Myocyte (in vitro differentiated cells): ENCODE data around the gene COL9A3. TPM values are rescaled to one million over a fixed set of nuclear protein-coding genes. Genes with fewer than 3 reads are reported as not detected.
A peak's percentile ranks its signal among the peaks of the same experiment; 100 is the strongest.
"Not testable (repeated sequence)": the region's sequence is repeated elsewhere in the genome, so short reads cannot be mapped to it uniquely, and the experiment has no call there.

Experiments used
- DNase-seq: peaks from one replicate; pipeline ENCODE4 v3.0.0-alpha.2; 2012; ENCODE audit warnings: low read depth
- total RNA-seq: library from RNA; depleted of rRNA; stranded (reverse); fragments of >200 nt; gene quantifications from 2 replicates; pipeline ENCODE4 v1.2.3, GENCODE V29; 2014

Gene COL9A3
- total RNA-seq, 1 donor from 2014 or later = not detected

GRCh38 chr20:62852841-62853240 lies 36.0 kb downstream of the COL9A3 start:
- no peak for DNase-seq

GRCh38 chr20:62853304-62853703 lies 36.5 kb downstream of the COL9A3 start:
- not testable (repeated sequence) for DNase-seq

- no peak for DNase-seq
These were observed 37.3 kb downstream of the COL9A3 start for GRCh38 chr20:62854121-62854520.

GRCh38 chr20:62855120-62855519 lies 38.3 kb downstream of the COL9A3 start:
- no peak for DNase-seq

GRCh38 chr20:62856931-62857619 lies 40.2 kb downstream of the COL9A3 start:
- DNase-seq = no peak

GRCh38 chr20:62858058-62858830 lies 41.4 kb downstream of the COL9A3 start:
- no peak for DNase-seq

GRCh38 chr20:62859721-62860120 lies 42.9 kb downstream of the COL9A3 start:
- DNase-seq = no peak

- DNase-seq = no peak
These were observed 43.6 kb downstream of the COL9A3 start for GRCh38 chr20:62860391-62860923.

GRCh38 chr20:62860924-62861691 lies 44.3 kb downstream of the COL9A3 start:
- peak; percentile 28 for DNase-seq

- peak; percentile 76 for DNase-seq
These were observed 45.0 kb downstream of the COL9A3 start, which contains the start of gene TCFL5 for GRCh38 chr20:62861726-62862336. Gene TCFL5, minus strand, starts transcription at chr20:62861822. Its CDS starts 152 bp downstream, at chr20:62861670.

GRCh38 chr20:62864207-62864606 lies 47.4 kb downstream of the COL9A3 start:
- no peak for DNase-seq

GRCh38 chr20:62872184-62872847 lies 55.5 kb downstream of the COL9A3 start:
- no peak for DNase-seq

- no peak for DNase-seq
These were observed 56.0 kb downstream of the COL9A3 start for GRCh38 chr20:62872862-62873261.

- DNase-seq = no peak
These were observed 56.4 kb downstream of the COL9A3 start for GRCh38 chr20:62873280-62873679.

- peak; percentile 69 for DNase-seq
These were observed 56.8 kb downstream of the COL9A3 start for GRCh38 chr20:62873681-62874031.

GRCh38 chr20:62874964-62875344 lies 58.1 kb downstream of the COL9A3 start:
- DNase-seq = no peak

- peak; percentile 82 for DNase-seq
These were observed 58.8 kb downstream of the COL9A3 start for GRCh38 chr20:62875419-62876361.

- DNase-seq = no peak
These were observed 59.7 kb downstream of the COL9A3 start for GRCh38 chr20:62876501-62876901.
